Loucy (cell line): ENCODE results near the gene RUFY1.

Source experiments
- H2AFZ ChIP-seq: fragments of 200-600 bp; sonication (generic); 2 replicates; pipeline ENCODE4 v1.6.0; 2016; ENCODE audit warnings: antibody characterized with exemption, mild to moderate bottlenecking, low read length, moderate library complexity
- H3F3A ChIP-seq: fragments of 200-600 bp; 2 replicates; pipeline ENCODE4 v1.6.0; 2016; ENCODE audit warnings: antibody characterized with exemption, low read depth, mild to moderate bottlenecking
- H3K27me3 ChIP-seq: fragments of 200-600 bp; sonication (generic); 2 replicates; pipeline ENCODE4 v1.6.1; 2014; ENCODE audit warnings: low read length, mild to moderate bottlenecking; ENCODE audit not compliant: insufficient read depth, poor library complexity, severe bottlenecking
- H3K36me3 ChIP-seq: fragments of 200-600 bp; sonication (generic); 2 replicates; pipeline ENCODE4 v1.6.1; 2016; ENCODE audit warnings: low read length; ENCODE audit not compliant: insufficient read depth
- H3K4me1 ChIP-seq: fragments of 200-600 bp; sonication (generic); 2 replicates; pipeline ENCODE4 v1.5.1; 2014; ENCODE audit warnings: low read length, mild to moderate bottlenecking; ENCODE audit not compliant: insufficient read depth, poor library complexity, severe bottlenecking
- H3K4me2 ChIP-seq: fragments of 200-600 bp; sonication (generic); 2 replicates; pipeline ENCODE4 v1.6.0; 2014; ENCODE audit warnings: antibody characterized with exemption, low read length, low read depth, mild to moderate bottlenecking; ENCODE audit not compliant: poor library complexity, severe bottlenecking
- H3K4me3 ChIP-seq: fragments of 200-600 bp; sonication (generic); 2 replicates; pipeline ENCODE4 v1.5.1; 2014; ENCODE audit warnings: low read length, mild to moderate bottlenecking, mixed read lengths; ENCODE audit not compliant: poor library complexity, severe bottlenecking
- H3K79me2 ChIP-seq: fragments of 200-600 bp; sonication (generic); 2 replicates; pipeline ENCODE4 v1.6.1; 2014; ENCODE audit warnings: low read length; ENCODE audit not compliant: insufficient read depth
- H3K9ac ChIP-seq: fragments of 200-600 bp; sonication (generic); 2 replicates; pipeline ENCODE4 v1.6.0; 2014; ENCODE audit warnings: mild to moderate bottlenecking, low read depth, low read length, moderate library complexity; ENCODE audit not compliant: poor library complexity, severe bottlenecking
- H3K9me2 ChIP-seq: fragments of 200-600 bp; sonication (generic); replicated peaks from 2 replicates; pipeline ENCODE4 v1.6.1; 2016; ENCODE audit warnings: low read depth, low read length, mixed read lengths
- H3K9me3 ChIP-seq: fragments of 200-600 bp; sonication (generic); 2 replicates; pipeline ENCODE4 v1.6.1; 2014; ENCODE audit warnings: mild to moderate bottlenecking, antibody characterized with exemption, low read length, low read depth; ENCODE audit not compliant: insufficient read depth
- H4K20me1 ChIP-seq: fragments of 200-600 bp; sonication (generic); 2 replicates; pipeline ENCODE4 v1.6.0; 2014; ENCODE audit warnings: antibody characterized with exemption, low read length, mild to moderate bottlenecking; ENCODE audit not compliant: insufficient read depth, poor library complexity, severe bottlenecking
- CTCF ChIP-seq: fragments of 200-600 bp; sonication (generic); conservative IDR thresholded peaks from 2 replicates; pipeline ENCODE4 v1.5.1; 2014; ENCODE audit warnings: mild to moderate bottlenecking, antibody characterized with exemption, low read length
- EZH2phosphoT487 ChIP-seq: fragments of 200-600 bp; IDR thresholded peaks from 2 replicates; pipeline ENCODE4 v1.6.1; 2018; ENCODE audit warnings: antibody characterized with exemption, mild to moderate bottlenecking, moderate library complexity, borderline replicate concordance

The RUFY1 gene

GRCh38 chr5:179610903-179611265 is 60.5 kb downstream of the RUFY1 start:
- Histone ChIP-seq H4K20me1 (peaks cover 29% of the 10 kb centered on the region), H3F3A (no peaks in the 10 kb centered on the region), H3K9me3 (no peaks in the 10 kb centered on the region), H3K4me3 (no peak overlapping the region), H3K9ac (no peak overlapping the region), H3K79me2 (peaks cover 32% of the 10 kb centered on the region), H3K27me3 (no peaks in the 10 kb centered on the region), H3K4me2 (no peak overlapping the region), H3K36me3 (peaks cover 57% of the 10 kb centered on the region), H2AFZ (no peak overlapping the region), H3K4me1 (peaks cover 3% of the 10 kb centered on the region), H3K9me2 (no peaks in the 10 kb centered on the region)
- TF ChIP-seq CTCF (no peak), EZH2phosphoT487 (no peak)

DNA sequence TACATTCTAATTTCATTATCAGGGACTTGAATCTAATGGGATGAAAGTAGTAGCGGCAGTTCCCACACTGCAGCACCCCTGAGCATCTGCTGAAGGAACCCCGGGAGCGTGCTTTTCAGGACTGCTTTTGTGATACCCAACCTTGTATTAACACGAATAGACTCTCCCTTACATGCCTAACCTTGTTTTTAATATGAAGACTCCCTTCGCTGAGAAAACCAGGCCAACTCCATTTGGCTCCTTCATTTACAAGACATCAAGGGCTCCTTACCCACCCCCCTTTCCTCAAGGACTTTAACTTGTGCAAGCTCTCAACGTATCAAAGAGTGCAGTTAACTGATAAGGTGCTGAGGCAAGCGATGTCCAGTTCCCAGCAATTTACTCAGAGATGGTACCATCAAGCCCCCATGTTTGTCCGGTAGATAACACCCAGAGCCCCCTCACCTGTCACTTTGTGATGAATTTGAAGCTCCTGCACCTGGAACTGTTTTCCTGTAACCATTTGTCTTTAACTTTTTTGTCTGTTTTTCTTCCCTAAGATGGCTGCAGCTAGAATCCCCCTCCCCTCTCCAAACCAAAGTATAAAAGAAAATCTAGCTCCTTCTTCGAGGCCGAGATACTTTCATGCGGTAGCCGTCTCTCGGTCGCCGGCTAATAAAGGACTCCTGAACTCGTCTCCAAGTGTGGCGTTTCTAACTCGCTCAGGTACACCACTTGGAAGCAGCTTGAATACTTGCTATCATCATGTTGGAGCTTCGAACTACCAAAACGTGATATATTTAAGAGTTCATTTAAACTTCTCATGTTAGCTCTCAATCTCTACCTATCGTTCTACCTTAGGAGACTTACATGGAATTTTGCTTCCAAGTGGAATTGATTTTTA is 62.5 kb downstream of the RUFY1 start:
- Histone ChIP-seq H3K9me2 (no peaks in the 10 kb centered on the region), H3K36me3 (peaks cover 76% of the 10 kb centered on the region), H3K27me3 (no peaks in the 10 kb centered on the region), H4K20me1 (peaks cover 49% of the 10 kb centered on the region), H3K9me3 (no peaks in the 10 kb centered on the region), H3F3A (no peaks in the 10 kb centered on the region), H3K4me2 (no peak overlapping the region), H3K4me1 (peaks cover 13% of the 10 kb centered on the region), H2AFZ (no peak overlapping the region), H3K9ac (no peak overlapping the region), H3K79me2 (peaks cover 51% of the 10 kb centered on the region), H3K4me3 (no peak overlapping the region)
- TF ChIP-seq EZH2phosphoT487 (no peak), CTCF (no peak)

DNA sequence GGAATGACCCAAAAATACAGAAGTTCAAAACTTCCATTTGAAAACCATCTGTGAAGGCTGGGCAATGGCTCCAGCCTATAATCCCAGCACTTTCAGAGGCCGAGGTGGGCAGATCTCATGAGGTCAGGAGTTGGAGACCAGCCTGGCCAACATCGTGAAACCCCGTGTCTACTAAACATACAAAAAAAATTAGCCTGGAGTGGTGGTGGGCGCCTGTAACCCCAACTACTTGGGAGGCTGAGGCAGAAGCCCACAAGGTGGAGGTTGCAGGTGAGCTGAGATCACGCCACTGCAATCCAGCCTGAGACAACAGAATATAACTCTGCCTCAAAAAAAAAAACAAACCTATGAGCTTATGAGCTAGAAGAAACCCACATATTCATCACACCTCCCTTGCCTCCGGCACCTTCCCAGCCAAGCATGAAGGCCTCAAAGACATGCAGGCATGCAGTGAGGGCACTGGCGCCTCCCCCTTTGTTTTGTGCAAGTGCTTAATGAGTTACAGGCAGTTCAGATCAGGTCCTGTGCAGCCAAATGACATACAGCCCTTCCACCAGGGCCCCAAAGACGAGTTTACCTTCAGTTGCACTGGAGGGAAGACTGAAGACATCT is 63.2 kb downstream of the RUFY1 start:
- H4K20me1 ChIP-seq, result peaks cover 56% of the 10 kb centered on the region
- H3K9me2 ChIP-seq, result no peaks in the 10 kb centered on the region
- H3K9ac ChIP-seq, result no peak overlapping the region
- peaks cover 83% of the 10 kb centered on the region for H3K36me3 ChIP-seq
- no peaks in the 10 kb centered on the region for H3K27me3 ChIP-seq
- peaks cover 58% of the 10 kb centered on the region for H3K79me2 ChIP-seq
- H3K4me3 ChIP-seq, result no peak overlapping the region
- TF ChIP-seq CTCF (no peak), EZH2phosphoT487 (no peak)
- H2AFZ ChIP-seq, result no peak overlapping the region
- no peaks in the 10 kb centered on the region for H3F3A ChIP-seq
- H3K9me3 ChIP-seq, result no peaks in the 10 kb centered on the region
- no peak overlapping the region for H3K4me2 ChIP-seq
- H3K4me1 ChIP-seq, result peaks cover 20% of the 10 kb centered on the region
